ENCODE data around the gene SERP1.
A peak's percentile ranks its signal among the peaks of the same experiment; 100 is the strongest.
"Not testable (repeated sequence)": the region's sequence is repeated elsewhere in the genome, so short reads cannot be mapped to it uniquely, and the experiment has no call there.

SERP1 gene

DNA sequence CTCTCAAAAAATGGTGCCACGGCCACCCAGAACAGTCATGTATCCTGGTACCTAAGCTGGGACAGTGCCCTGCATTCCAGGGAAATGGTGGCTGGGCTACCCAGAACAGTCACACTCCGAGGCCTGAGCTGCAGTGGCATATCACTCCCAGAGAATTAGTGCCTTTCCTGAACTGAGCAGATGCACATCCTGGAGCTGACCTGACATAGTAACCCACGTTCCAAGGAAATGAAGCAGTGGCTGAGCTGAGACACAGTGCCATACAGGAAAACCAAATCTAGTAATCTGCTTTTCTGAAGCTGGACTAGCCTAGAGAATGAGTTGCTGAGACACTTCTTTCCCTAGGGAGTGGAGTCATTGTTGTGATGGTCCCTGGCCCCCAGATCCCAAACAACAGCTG lies 41.8 kb downstream of the SERP1 start:
- no peak for DNase-seq (ENCODE audit: extremely low spot score)

DNA sequence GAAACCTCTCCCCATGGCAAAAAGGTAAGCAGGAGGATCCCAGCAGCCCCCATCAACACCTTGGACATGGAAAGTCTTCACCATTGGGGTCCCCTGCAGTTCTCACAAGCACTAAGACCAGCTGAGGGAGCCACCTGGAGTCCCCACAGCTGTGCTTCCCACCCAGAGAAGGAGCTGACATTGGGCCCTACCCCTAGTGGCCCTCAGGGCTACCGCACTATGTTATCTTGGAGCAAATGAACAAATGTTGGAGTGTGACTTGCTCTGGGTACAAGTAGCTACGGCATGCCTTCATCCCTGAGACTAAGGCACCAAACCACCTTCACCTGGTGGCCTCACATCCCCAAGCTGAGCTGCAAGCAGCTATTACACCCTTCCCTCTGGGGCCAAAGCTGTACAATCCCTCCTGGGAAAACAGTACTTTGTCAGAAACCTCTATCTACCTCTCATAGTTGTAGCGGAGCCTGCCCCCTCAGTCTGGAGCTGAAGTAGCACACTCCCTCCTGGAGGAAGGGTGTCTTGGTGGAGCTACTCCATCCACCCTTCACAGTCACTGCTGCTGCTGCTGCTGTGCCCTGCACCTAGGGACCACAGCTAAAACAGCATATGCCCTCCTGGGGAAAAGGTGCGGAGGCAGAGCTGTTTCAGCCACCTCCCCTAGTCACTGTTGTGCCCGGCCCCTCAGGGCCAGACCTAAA lies 42.7 kb downstream of the SERP1 start:
- TF ChIP-seq FOXM1 (IDR thresholded peaks at IDR 0.05; ENCODE audit: borderline replicate concordance) (no peak), L3MBTL2 (conservative IDR thresholded peaks at IDR 0.05) (no peak), SP1 (IDR thresholded peaks at IDR 0.05) (no peak), LEF1 (IDR thresholded peaks at IDR 0.05; ENCODE audit: borderline replicate concordance) (no peak), TARDBP (IDR thresholded peaks at IDR 0.05) (no peak), ARNT (IDR thresholded peaks at IDR 0.05) (no peak), SUZ12 (IDR thresholded peaks at IDR 0.05) (no peak), CTBP1 (IDR thresholded peaks at IDR 0.05; ENCODE audit: borderline replicate concordance) (no peak), ZNF384 (IDR thresholded peaks at IDR 0.05) (no peak), FOXK2 (IDR thresholded peaks at IDR 0.05) (no peak), NFRKB (IDR thresholded peaks at IDR 0.05) (no peak)
- TF ChIP-seq, protein P1, sequence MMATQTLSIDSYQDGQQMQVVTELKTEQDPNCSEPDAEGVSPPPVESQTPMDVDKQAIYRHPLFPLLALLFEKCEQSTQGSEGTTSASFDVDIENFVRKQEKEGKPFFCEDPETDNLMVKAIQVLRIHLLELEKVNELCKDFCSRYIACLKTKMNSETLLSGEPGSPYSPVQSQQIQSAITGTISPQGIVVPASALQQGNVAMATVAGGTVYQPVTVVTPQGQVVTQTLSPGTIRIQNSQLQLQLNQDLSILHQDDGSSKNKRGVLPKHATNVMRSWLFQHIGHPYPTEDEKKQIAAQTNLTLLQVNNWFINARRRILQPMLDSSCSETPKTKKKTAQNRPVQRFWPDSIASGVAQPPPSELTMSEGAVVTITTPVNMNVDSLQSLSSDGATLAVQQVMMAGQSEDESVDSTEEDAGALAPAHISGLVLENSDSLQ (IDR thresholded peaks at IDR 0.05), result no peak
- POLR2A ChIA-PET, result no interaction called here
- CTCF ChIA-PET, result interaction anchor here (0.7 to 1.3 kb wide), 2 partner anchors 8 to 11 kb away, joined by 3 read pairs; no protein-coding TSS in a partner anchor
- no peak for DNase-seq (ENCODE audit: extremely low spot score)

More for the DNA sequence above, 41.8 kb downstream of the SERP1 start:
- ChIA-PET CTCF (interaction anchor here (1.3 kb wide), 1 partner anchor 10 kb away, joined by 3 read pairs; no protein-coding TSS in a partner anchor), POLR2A (no interaction called here)
- TF ChIP-seq ZNF384 (IDR thresholded peaks at IDR 0.05) (no peak), BHLHE40 (IDR thresholded peaks at IDR 0.05; ENCODE audit: borderline replicate concordance) (no peak), FOXM1 (IDR thresholded peaks at IDR 0.05; ENCODE audit: borderline replicate concordance) (no peak), SUZ12 (IDR thresholded peaks at IDR 0.05) (no peak), ELF4 (IDR thresholded peaks at IDR 0.05) (no peak), SP1 (IDR thresholded peaks at IDR 0.05) (no peak), HDGF (IDR thresholded peaks at IDR 0.05; ENCODE audit: borderline replicate concordance) (no peak), FOXK2 (IDR thresholded peaks at IDR 0.05) (no peak), TARDBP (IDR thresholded peaks at IDR 0.05) (no peak), CTBP1 (IDR thresholded peaks at IDR 0.05; ENCODE audit: borderline replicate concordance) (no peak), NFRKB (IDR thresholded peaks at IDR 0.05) (no peak), FOXA1 (IDR thresholded peaks at IDR 0.05) (no peak)
- TF ChIP-seq, protein P1 (IDR thresholded peaks at IDR 0.05), result no peak

DNA sequence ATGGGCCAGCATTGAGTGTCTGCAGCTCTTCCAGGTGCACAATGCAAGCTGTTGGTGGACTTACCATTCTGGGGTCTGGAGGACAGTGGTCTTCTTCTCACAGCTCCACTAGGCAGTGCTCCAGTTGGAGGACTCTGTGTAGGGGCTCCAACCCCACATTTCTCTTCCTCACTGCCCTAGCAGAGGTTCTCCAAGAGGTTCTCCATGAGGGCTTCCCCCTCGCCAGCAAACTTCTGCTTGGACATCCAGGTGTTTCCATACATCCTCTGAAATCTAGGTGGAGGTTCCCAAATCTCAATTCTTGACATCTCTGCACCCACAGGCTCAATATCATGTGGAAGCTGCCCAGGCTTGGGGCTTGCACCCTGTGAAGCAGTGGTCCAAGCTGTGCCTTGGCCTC lies 45.3 kb downstream of the SERP1 start:
- CTCF ChIA-PET; DNase-seq (ENCODE audit: extremely low spot score); POLR2A ChIA-PET: not testable (repeated sequence)

DNA sequence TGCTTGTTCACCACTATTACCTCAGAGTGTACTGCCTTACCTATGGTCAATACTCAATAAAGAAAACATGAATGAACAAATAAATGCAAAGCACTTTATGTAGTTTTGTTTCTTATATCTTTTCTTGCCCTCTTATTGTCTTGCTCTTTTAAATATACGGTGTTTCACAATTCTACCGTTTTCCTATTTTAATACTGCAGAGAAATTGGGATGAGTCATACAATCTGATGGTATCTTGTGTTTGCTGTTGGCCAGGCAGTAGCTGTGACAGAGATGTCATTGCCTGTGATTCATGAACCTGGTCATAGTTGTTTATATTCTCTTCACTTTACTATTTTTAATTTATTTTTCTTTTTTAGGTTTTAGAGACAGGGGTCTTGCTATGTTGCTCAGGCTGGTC lies 48.3 kb downstream of the SERP1 start:
- TF ChIP-seq ELF4 (IDR thresholded peaks at IDR 0.05) (no peak), SUZ12 (IDR thresholded peaks at IDR 0.05) (no peak), L3MBTL2 (conservative IDR thresholded peaks at IDR 0.05) (no peak), LEF1 (IDR thresholded peaks at IDR 0.05; ENCODE audit: borderline replicate concordance) (no peak), FOXM1 (IDR thresholded peaks at IDR 0.05; ENCODE audit: borderline replicate concordance) (no peak), SP1 (IDR thresholded peaks at IDR 0.05) (no peak), ARNT (IDR thresholded peaks at IDR 0.05) (no peak), FOXA1 (IDR thresholded peaks at IDR 0.05) (no peak), HDGF (IDR thresholded peaks at IDR 0.05; ENCODE audit: borderline replicate concordance) (no peak)
- TF ChIP-seq, protein P1 (IDR thresholded peaks at IDR 0.05), result no peak
- no peak for DNase-seq (ENCODE audit: extremely low spot score)
- ChIA-PET CTCF (no interaction called here), POLR2A (no interaction called here)

DNA sequence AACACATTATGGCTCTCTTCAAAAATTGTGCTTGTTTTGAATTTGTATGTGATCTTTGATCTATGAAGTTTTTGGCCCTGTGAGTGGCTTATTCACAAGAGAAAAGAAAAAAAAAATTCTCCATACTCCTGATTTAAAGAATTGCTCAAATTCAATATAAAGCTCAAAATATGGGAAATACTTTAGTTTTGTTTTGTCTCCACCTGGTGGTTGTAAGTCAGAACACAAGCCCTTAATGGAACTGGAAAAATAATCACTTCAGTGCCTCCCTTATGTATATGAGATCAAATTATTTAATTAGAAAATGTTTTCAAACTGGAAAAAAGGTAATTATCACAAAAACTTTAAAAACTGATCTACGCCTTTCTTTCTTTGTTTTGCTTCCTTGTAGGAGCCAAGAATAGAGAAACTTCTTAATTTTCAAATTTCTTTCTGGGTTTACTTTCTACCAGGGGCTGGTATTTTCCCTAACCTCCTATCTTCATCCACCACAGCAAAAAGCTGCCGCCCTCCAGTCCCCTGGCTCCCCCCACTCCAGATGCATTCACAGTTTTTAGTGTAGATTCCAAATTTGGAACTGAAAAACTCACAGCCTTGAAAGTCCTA lies 50.6 kb downstream of the SERP1 start:
- TF ChIP-seq FOXK2 (IDR thresholded peaks at IDR 0.05) (no peak), BHLHE40 (IDR thresholded peaks at IDR 0.05; ENCODE audit: borderline replicate concordance) (no peak), TARDBP (IDR thresholded peaks at IDR 0.05) (no peak), L3MBTL2 (conservative IDR thresholded peaks at IDR 0.05) (no peak), ARNT (IDR thresholded peaks at IDR 0.05) (no peak), HDGF (IDR thresholded peaks at IDR 0.05; ENCODE audit: borderline replicate concordance) (no peak), FOXM1 (IDR thresholded peaks at IDR 0.05; ENCODE audit: borderline replicate concordance) (no peak), SP1 (IDR thresholded peaks at IDR 0.05) (no peak), NFRKB (IDR thresholded peaks at IDR 0.05) (no peak), SUZ12 (IDR thresholded peaks at IDR 0.05) (no peak), ZNF384 (IDR thresholded peaks at IDR 0.05) (no peak), FOXA1 (IDR thresholded peaks at IDR 0.05) (no peak), CTBP1 (IDR thresholded peaks at IDR 0.05; ENCODE audit: borderline replicate concordance) (no peak)
- TF ChIP-seq, protein P1 (IDR thresholded peaks at IDR 0.05), result no peak
- ChIA-PET POLR2A (interaction anchor here (0.6 to 2.2 kb wide), 2 partner anchors 85 to 257 kb away, joined by 3 to 12 read pairs; no protein-coding TSS in a partner anchor), CTCF (interaction anchor here (0.6 to 1.8 kb wide), 14 partner anchors 8 to 449 kb away, joined by 3 to 7 read pairs (median 3); no protein-coding TSS in a partner anchor)
- DNase-seq (ENCODE audit: extremely low spot score), result peak; percentile 33
